GM12878 (cell line): ENCODE results near the gene WDR72. TPM values are rescaled to one million over a fixed set of nuclear protein-coding genes. Genes with fewer than 3 reads are reported as not detected.

Experiments
- ATAC-seq: fragments of 200-7000 bp; cut with Tn5 transposase; 3 replicates; pipeline ENCODE4 v1.9.1; 2020; ENCODE audit warnings: mild to moderate bottlenecking, moderate library complexity
- BruUV-seq: library from RNA; stranded (reverse); fragments of 400-500 nt; replicated peaks from 2 replicates; lab custom pipeline; 2021; lab: Mats Ljungman, UMichigan
- CTCF ChIA-PET: fragments of 300-600 bp; sonication (Branson Sonifier 250); formaldehyde crosslinking; extraction: SDS; loops from one replicate; lab custom pipeline; 2021; ENCODE audit warnings: inconsistent platforms; lab: Yijun Ruan, JAX
- POLR2A ChIA-PET: fragments of 350-600 bp; formaldehyde crosslinking; extraction: SDS; loops from one replicate; lab custom pipeline; 2021; ENCODE audit warnings: inconsistent platforms; lab: Charles Lee
- RAD21 ChIA-PET: fragments of 300-600 bp; sonication (Branson Sonifier 250); formaldehyde crosslinking; loops from one replicate; lab custom pipeline; 2023; ENCODE audit warnings: antibody characterized with exemption; ENCODE audit not compliant: unreplicated experiment; lab: Charles Lee
- SMC1A ChIA-PET: fragments of 300-600 bp; sonication (Branson Sonifier 250); formaldehyde crosslinking; loops from one replicate; lab custom pipeline; 2023; ENCODE audit not compliant: unreplicated experiment, uncharacterized antibody; lab: Charles Lee
- DNase-seq: peaks from one replicate; pipeline ENCODE4 v3.0.0-alpha.2; 2011; ENCODE audit warnings: low read depth, low spot score
- FAIRE-seq: peaks from 3 replicates; lab custom pipeline; 2011; peaks lifted over from hg19 to GRCh38; lab: Jason Lieb, UNC
- H2AFZ ChIP-seq: 2 replicates; pipeline ENCODE4 v1.6.0; 2011; ENCODE audit warnings: low read depth, low read length, control low read depth; ENCODE audit not compliant: control insufficient read depth
- H3K27ac ChIP-seq: 2 replicates; pipeline ENCODE4 v1.5.1; 2011; ENCODE audit warnings: control low read depth; ENCODE audit not compliant: control insufficient read depth, insufficient read depth
- H3K27me3 ChIP-seq, 2 experiments: replicated peaks in 1 of 2; 2 replicates each; pipeline versions ENCODE4 v1.6.0 to v1.6.1; 2011; ENCODE audit warnings: low read length in 1 of 2; ENCODE audit not compliant: control insufficient read depth in 2 of 2, insufficient read depth in 2 of 2
- H3K36me3 ChIP-seq, 2 experiments: 2 replicates each; pipeline ENCODE4 v1.5.1; 2011; ENCODE audit warnings: low read length in 1 of 2; ENCODE audit not compliant: control insufficient read depth in 2 of 2, insufficient read depth in 2 of 2
- H3K4me1 ChIP-seq: 2 replicates; pipeline ENCODE4 v1.6.1; 2011; ENCODE audit warnings: mild to moderate bottlenecking, low read length, moderate library complexity, mixed read lengths; ENCODE audit not compliant: control insufficient read depth, insufficient read depth
- H3K4me2 ChIP-seq: 2 replicates; pipeline ENCODE4 v1.6.0; 2011; ENCODE audit warnings: control low read depth; ENCODE audit not compliant: control insufficient read depth, insufficient read depth
- H3K4me3 ChIP-seq: fragments of 200-600 bp; sonication (generic); 2 replicates; pipeline ENCODE4 v1.5.1; 2016
- H3K79me2 ChIP-seq: 2 replicates; pipeline ENCODE4 v1.6.0; 2011; ENCODE audit warnings: low read length; ENCODE audit not compliant: control insufficient read depth, insufficient read depth
- H3K9ac ChIP-seq: 2 replicates; pipeline ENCODE4 v1.8.0; 2011; ENCODE audit warnings: low read length, control low read depth, mixed read lengths; ENCODE audit not compliant: control insufficient read depth, insufficient read depth
- H3K9me3 ChIP-seq: replicated peaks from 3 replicates; pipeline ENCODE4 v1.5.1; 2011; ENCODE audit warnings: mild to moderate bottlenecking, low read length; ENCODE audit not compliant: control insufficient read depth, insufficient read depth
- H4K20me1 ChIP-seq: 2 replicates; pipeline ENCODE4 v1.6.0; 2011; ENCODE audit not compliant: control insufficient read depth, insufficient read depth
- ATF7 ChIP-seq: fragments of 450-650 bp; IDR thresholded peaks from 2 replicates; pipeline ENCODE4 v1.6.1; 2016; ENCODE audit warnings: low read depth, mild to moderate bottlenecking
- ESRRA ChIP-seq: IDR thresholded peaks from 2 replicates; pipeline ENCODE4 v1.6.1; 2012; ENCODE audit warnings: mild to moderate bottlenecking, low read length, improper control_type of control experiment
- IKZF2 ChIP-seq, 2 experiments: fragments of 450-650 bp; IDR thresholded peaks; 2 replicates each; pipeline ENCODE4 v1.6.1; 2017; ENCODE audit warnings: mild to moderate bottlenecking in 2 of 2, moderate library complexity in 2 of 2
- MEF2B ChIP-seq: fragments of 450-650 bp; IDR thresholded peaks from 2 replicates; pipeline ENCODE4 v1.6.1; 2018; ENCODE audit warnings: mild to moderate bottlenecking, moderate library complexity; ENCODE audit not compliant: partially characterized antibody, poor library complexity, severe bottlenecking
- PML ChIP-seq: IDR thresholded peaks from 2 replicates; pipeline ENCODE4 v1.6.1; 2012; ENCODE audit warnings: low read length, inconsistent platforms
- POLR2AphosphoS2 ChIP-seq: IDR thresholded peaks from 2 replicates; pipeline ENCODE4 v1.6.1; 2011; ENCODE audit warnings: low read depth, mild to moderate bottlenecking, low read length, improper control_type of control experiment, moderate library complexity
- POU2F2 ChIP-seq: IDR thresholded peaks from 3 replicates; pipeline ENCODE4 v1.6.1; 2011; ENCODE audit warnings: low read depth, mild to moderate bottlenecking, low read length, borderline replicate concordance
- STAT1 ChIP-seq: fragments of 450-650 bp; conservative IDR thresholded peaks from 2 replicates; pipeline ENCODE4 v1.6.1; 2014; ENCODE audit warnings: antibody characterized with exemption, mild to moderate bottlenecking
- ZBTB11 ChIP-seq: fragments of 450-650 bp; formaldehyde crosslinking; IDR thresholded peaks from 2 replicates; pipeline ENCODE4 v1.5.0; 2022; ENCODE audit warnings: mild to moderate bottlenecking, missing genetic modification characterization
- WGBS: methylation state at CpG from one replicate; pipeline ENCODE4 v1.1.6; 2016; ENCODE audit warnings: low lambda C conversion rate; ENCODE audit not compliant: insufficient replicate concordance, insufficient coverage; ENCODE audit errors: missing lambda C conversion rate; 5-methylcytosine and 5-hydroxymethylcytosine counted together
- in situ Hi-C: fragments of 300-500 bp; cut with MboI; formaldehyde crosslinking; loops from 9 replicates; pipeline ENCODE4 v1.14.3; 2018; ENCODE audit warnings: mixed read lengths
- intact Hi-C: fragments of 100-400 bp; cut with micrococcal nuclease; formaldehyde crosslinking; loops from one replicate; pipeline ENCODE4 v1.14.2; 2022; ENCODE audit not compliant: unreplicated experiment
- polyA plus RNA-seq, 11 experiments: library from polyadenylated mRNA; depleted of rRNA in 4 of 11; unstranded in 6 of 11; stranded (reverse) in 5 of 11; fragments of >200 nt; fragmentation: Nextera tagmentation in 4 of 11; fragmentation: Illumina TruSeq in 1 of 11; extraction: Ambion mirVana in 4 of 11; extraction: Trizol in 1 of 11; gene quantifications; 1 replicate in 1 of 11; 2 replicates in 10 of 11; pipeline versions ENCODE4 v1.2.1 to v1.2.3, GENCODE V29; 2011 to 2016; ENCODE audit warnings: inconsistent platforms in 2 of 11, missing spikeins in 2 of 11, low read depth in 1 of 11
- total RNA-seq, 4 experiments: library from RNA; depleted of rRNA in 3 of 4; stranded (reverse); fragments of >200 nt in 3 of 4; fragmentation: Illumina TruSeq in 1 of 4; extraction: Trizol in 1 of 4; gene quantifications; 2 replicates each; pipeline versions ENCODE4 v1.2.1 to v1.2.3, GENCODE V29; 2013 to 2021
- TF ChIP-seq, protein P1 (sequence below): fragments of 450-650 bp; IDR thresholded peaks from 2 replicates; pipeline ENCODE4 v1.6.1; 2016; ENCODE audit warnings: mild to moderate bottlenecking
- TF ChIP-seq, protein P2 (sequence below): fragments of 450-650 bp; formaldehyde crosslinking; IDR thresholded peaks from 2 replicates; pipeline ENCODE4 v1.4.0; 2022; ENCODE audit warnings: mild to moderate bottlenecking, moderate library complexity
- TF ChIP-seq, protein P3 (sequence below): fragments of 450-650 bp; IDR thresholded peaks from 2 replicates; pipeline ENCODE4 v1.6.1; 2017; ENCODE audit warnings: mild to moderate bottlenecking
- TF ChIP-seq, protein P4 (sequence below): fragments of 450-650 bp; IDR thresholded peaks from 2 replicates; pipeline ENCODE4 v1.6.1; 2017; ENCODE audit warnings: borderline replicate concordance

Gene WDR72
- total and polyA plus RNA-seq, 10 of the 15 experiments (the other 5 are each of a cell fraction or from before 2014, with no cell fraction given): 0.03 TPM; not detected in 9

DNA sequence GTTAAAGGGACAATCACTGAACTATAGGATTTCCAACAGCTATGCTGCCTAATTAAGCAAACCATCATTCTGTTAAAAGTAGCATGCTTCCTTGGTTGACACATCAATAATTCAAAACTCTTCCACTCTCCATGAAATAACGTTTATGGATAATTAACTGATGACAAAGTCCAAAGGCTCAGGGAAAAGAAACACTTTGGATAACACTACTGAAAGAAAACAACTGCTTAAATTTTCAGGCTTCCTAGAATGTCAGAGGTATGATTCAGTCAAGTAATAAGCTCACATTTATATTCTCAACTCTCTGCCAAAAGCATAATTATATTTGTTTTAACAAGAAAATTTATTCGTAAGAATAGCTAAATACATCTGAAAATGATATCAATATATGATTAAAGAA lies 49.6 kb downstream of the WDR72 start:
- BruUV-seq: no TSS peak
- ATAC-seq: no peak
- ChIA-PET CTCF (no interaction called here), SMC1A (interaction anchor here (1.2 kb wide), 1 partner anchor 10 kb away, joined by 3 read pairs; no protein-coding TSS in a partner anchor), POLR2A (no interaction called here), RAD21 (interaction anchor here (0.9 kb wide), 1 partner anchor 499 kb away, joined by 3 read pairs; no protein-coding TSS in a partner anchor)
- H3K9ac ChIP-seq: no peak overlapping the region
- WGBS: 0% methylated on average over 2 of the region's 2 CpGs
- no peaks in the 10 kb centered on the region for H3K4me1 ChIP-seq
- H3K27ac ChIP-seq: no peak overlapping the region
- H3K79me2 ChIP-seq: no peaks in the 10 kb centered on the region
- intact Hi-C loops (loop anchor here (10.0 kb wide), 1 partner anchor 325 kb away; no protein-coding TSS in a partner anchor), in situ Hi-C loops (loop anchor here (10.0 kb wide), 1 partner anchor 925 kb away; no protein-coding TSS in a partner anchor)
- DNase-seq: no peak
- no peaks in the 10 kb centered on the region for H3K27me3 ChIP-seq
- H2AFZ ChIP-seq: no peak overlapping the region
- H3K4me3 ChIP-seq: no peak overlapping the region
- H4K20me1 ChIP-seq: no peaks in the 10 kb centered on the region
- no peak for FAIRE-seq
- H3K36me3 ChIP-seq: no peaks in the 10 kb centered on the region
- no peaks in the 10 kb centered on the region for H3K9me3 ChIP-seq
- H3K4me2 ChIP-seq: no peak overlapping the region
- TF ChIP-seq ESRRA: no peak
- no peak for TF ChIP-seq ATF7
- TF ChIP-seq IKZF2 (IDR thresholded peaks at IDR 0.05): no peak
- no peak for TF ChIP-seq STAT1
- no peak for TF ChIP-seq PML
- TF ChIP-seq, protein P1, sequence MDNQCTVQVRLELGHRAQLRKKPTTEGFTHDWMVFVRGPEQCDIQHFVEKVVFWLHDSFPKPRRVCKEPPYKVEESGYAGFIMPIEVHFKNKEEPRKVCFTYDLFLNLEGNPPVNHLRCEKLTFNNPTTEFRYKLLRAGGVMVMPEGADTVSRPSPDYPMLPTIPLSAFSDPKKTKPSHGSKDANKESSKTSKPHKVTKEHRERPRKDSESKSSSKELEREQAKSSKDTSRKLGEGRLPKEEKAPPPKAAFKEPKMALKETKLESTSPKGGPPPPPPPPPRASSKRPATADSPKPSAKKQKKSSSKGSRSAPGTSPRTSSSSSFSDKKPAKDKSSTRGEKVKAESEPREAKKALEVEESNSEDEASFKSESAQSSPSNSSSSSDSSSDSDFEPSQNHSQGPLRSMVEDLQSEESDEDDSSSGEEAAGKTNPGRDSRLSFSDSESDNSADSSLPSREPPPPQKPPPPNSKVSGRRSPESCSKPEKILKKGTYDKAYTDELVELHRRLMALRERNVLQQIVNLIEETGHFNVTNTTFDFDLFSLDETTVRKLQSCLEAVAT: no peak
- TF ChIP-seq POLR2AphosphoS2: no peak
- TF ChIP-seq, protein P2, sequence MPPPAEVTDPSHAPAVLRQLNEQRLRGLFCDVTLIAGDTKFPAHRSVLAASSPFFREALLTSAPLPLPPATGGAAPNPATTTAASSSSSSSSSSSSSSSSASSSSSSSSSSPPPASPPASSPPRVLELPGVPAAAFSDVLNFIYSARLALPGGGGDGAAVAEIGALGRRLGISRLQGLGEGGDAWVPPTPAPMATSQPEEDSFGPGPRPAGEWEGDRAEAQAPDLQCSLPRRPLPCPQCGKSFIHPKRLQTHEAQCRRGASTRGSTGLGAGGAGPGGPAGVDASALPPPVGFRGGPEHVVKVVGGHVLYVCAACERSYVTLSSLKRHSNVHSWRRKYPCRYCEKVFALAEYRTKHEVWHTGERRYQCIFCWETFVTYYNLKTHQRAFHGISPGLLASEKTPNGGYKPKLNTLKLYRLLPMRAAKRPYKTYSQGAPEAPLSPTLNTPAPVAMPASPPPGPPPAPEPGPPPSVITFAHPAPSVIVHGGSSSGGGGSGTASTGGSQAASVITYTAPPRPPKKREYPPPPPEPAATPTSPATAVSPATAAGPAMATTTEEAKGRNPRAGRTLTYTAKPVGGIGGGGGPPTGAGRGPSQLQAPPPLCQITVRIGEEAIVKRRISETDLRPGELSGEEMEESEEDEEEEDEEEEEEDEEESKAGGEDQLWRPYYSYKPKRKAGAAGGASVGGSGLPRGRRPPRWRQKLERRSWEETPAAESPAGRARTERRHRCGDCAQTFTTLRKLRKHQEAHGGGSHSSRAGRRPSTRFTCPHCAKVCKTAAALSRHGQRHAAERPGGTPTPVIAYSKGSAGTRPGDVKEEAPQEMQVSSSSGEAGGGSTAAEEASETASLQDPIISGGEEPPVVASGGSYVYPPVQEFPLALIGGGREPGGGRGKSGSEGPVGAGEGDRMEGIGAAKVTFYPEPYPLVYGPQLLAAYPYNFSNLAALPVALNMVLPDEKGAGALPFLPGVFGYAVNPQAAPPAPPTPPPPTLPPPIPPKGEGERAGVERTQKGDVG (CRISPR knock-in tag): no peak
- TF ChIP-seq POU2F2: no peak
- TF ChIP-seq, protein P3, sequence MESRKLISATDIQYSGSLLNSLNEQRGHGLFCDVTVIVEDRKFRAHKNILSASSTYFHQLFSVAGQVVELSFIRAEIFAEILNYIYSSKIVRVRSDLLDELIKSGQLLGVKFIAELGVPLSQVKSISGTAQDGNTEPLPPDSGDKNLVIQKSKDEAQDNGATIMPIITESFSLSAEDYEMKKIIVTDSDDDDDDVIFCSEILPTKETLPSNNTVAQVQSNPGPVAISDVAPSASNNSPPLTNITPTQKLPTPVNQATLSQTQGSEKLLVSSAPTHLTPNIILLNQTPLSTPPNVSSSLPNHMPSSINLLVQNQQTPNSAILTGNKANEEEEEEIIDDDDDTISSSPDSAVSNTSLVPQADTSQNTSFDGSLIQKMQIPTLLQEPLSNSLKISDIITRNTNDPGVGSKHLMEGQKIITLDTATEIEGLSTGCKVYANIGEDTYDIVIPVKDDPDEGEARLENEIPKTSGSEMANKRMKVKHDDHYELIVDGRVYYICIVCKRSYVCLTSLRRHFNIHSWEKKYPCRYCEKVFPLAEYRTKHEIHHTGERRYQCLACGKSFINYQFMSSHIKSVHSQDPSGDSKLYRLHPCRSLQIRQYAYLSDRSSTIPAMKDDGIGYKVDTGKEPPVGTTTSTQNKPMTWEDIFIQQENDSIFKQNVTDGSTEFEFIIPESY: no peak
- no peak for TF ChIP-seq MEF2B
- TF ChIP-seq, protein P4, sequence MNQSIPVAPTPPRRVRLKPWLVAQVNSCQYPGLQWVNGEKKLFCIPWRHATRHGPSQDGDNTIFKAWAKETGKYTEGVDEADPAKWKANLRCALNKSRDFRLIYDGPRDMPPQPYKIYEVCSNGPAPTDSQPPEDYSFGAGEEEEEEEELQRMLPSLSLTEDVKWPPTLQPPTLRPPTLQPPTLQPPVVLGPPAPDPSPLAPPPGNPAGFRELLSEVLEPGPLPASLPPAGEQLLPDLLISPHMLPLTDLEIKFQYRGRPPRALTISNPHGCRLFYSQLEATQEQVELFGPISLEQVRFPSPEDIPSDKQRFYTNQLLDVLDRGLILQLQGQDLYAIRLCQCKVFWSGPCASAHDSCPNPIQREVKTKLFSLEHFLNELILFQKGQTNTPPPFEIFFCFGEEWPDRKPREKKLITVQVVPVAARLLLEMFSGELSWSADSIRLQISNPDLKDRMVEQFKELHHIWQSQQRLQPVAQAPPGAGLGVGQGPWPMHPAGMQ: no peak
- no peak for TF ChIP-seq ZBTB11 (CRISPR knock-in tag)
